PC-3 (cell line): Measurements from ENCODE around the gene MYH14.

Experiments
- CTCF ChIP-seq: fragments of 300-600 bp; sonication (generic); conservative IDR thresholded peaks from 2 replicates; pipeline ENCODE4 v1.5.1; 2017; ENCODE audit warnings: antibody characterized with exemption, low read depth, mild to moderate bottlenecking, low read length
- EZH2phosphoT487 ChIP-seq: fragments of 300-600 bp; sonication (generic); IDR thresholded peaks from 2 replicates; pipeline ENCODE4 v1.6.1; 2018; ENCODE audit warnings: mild to moderate bottlenecking, antibody characterized with exemption, low read length, borderline replicate concordance

- no peak for TF ChIP-seq EZH2phosphoT487
- TF ChIP-seq CTCF, result no peak
These were observed 53.7 kb downstream of the MYH14 start for GRCh38 chr19:50257141-50257540.
